B cell (primary cell): ENCODE data around the gene CLRN2. TPM values are rescaled to one million over a fixed set of nuclear protein-coding genes. Genes with fewer than 3 reads are reported as not detected.

Source experiments
- ATAC-seq: fragments of 200-7000 bp; cut with Tn5 transposase; one replicate; pipeline ENCODE4 v1.10.0; 2021; ENCODE audit warnings: low read depth, mild to moderate bottlenecking, moderate number of reproducible peaks, moderate library complexity
- CTCF ChIA-PET: fragments of 350-600 bp; sonication (Branson Sonifier 250); formaldehyde crosslinking; loops from one replicate; lab custom pipeline; 2021; ENCODE audit warnings: antibody characterized with exemption, inconsistent platforms; lab: Charles Lee
- POLR2A ChIA-PET: fragments of 350-600 bp; sonication (Branson Sonifier 250); formaldehyde crosslinking; loops from one replicate; lab custom pipeline; 2021; ENCODE audit warnings: antibody characterized with exemption; lab: Charles Lee
- DNase-seq: peaks from one replicate; pipeline ENCODE4 v3.0.0; 2013
- H2AFZ ChIP-seq: 2 replicates; pipeline ENCODE4 v1.6.1; 2012; ENCODE audit warnings: mild to moderate bottlenecking, low read depth, low read length; ENCODE audit not compliant: insufficient read depth, poor library complexity, severe bottlenecking
- H3K27ac ChIP-seq, 2 donors: 1 replicate in 1 of 2; 2 replicates in 1 of 2; pipeline ENCODE4 v1.5.1; 2012 to 2013; ENCODE audit warnings: low read length in 2 of 2, mild to moderate bottlenecking in 2 of 2, moderate library complexity in 1 of 2
- H3K27me3 ChIP-seq, 4 experiments: fragments of 200-600 bp in 1 of 4; sonication (generic) in 1 of 4; replicated peaks in 1 of 4; 1 replicate in 2 of 4; 2 replicates in 2 of 4; pipeline versions ENCODE4 v1.6.1 to v1.7.0; 2013 to 2016; ENCODE audit warnings: low read length in 3 of 4, mild to moderate bottlenecking in 2 of 4, mixed read lengths in 1 of 4, moderate library complexity in 1 of 4; ENCODE audit not compliant: insufficient read depth in 4 of 4, control insufficient read depth in 3 of 4; ENCODE audit errors: control extremely low read depth in 1 of 4
- H3K36me3 ChIP-seq, 2 experiments: replicated peaks in 1 of 2; 1 replicate in 1 of 2; 2 replicates in 1 of 2; pipeline versions ENCODE4 v1.6.1 to v1.7.1; 2013; ENCODE audit warnings: low read length in 1 of 2; ENCODE audit not compliant: insufficient read depth in 2 of 2, control insufficient read depth in 1 of 2; ENCODE audit errors: control extremely low read depth in 1 of 2, extremely low read depth in 1 of 2
- H3K4me1 ChIP-seq, 2 donors: fragments of 200-600 bp in 1 of 2; sonication (generic) in 1 of 2; 1 replicate in 1 of 2; 2 replicates in 1 of 2; pipeline versions ENCODE4 v1.5.1 to v1.6.1; 2013 to 2017; ENCODE audit warnings: low read length in 2 of 2; ENCODE audit not compliant: control insufficient read depth in 2 of 2, insufficient read depth in 2 of 2
- H3K4me2 ChIP-seq: replicated peaks from 2 replicates; pipeline ENCODE3; 2012; ENCODE audit warnings: mild to moderate bottlenecking, low read depth, low read length; ENCODE audit not compliant: poor library complexity, severe bottlenecking
- H3K4me3 ChIP-seq, 5 experiments: fragments of 200-600 bp in 1 of 5; sonication (generic) in 1 of 5; 1 replicate in 3 of 5; 2 replicates in 2 of 5; pipeline versions ENCODE4 v1.5.1 to v1.7.0; 2011 to 2016; ENCODE audit warnings: low read length in 4 of 5, mild to moderate bottlenecking in 4 of 5, low read depth in 2 of 5, control low read depth in 1 of 5, moderate library complexity in 1 of 5; ENCODE audit not compliant: insufficient read depth in 1 of 5; ENCODE audit errors: control extremely low read depth in 1 of 5, extremely low read depth in 1 of 5
- H3K79me2 ChIP-seq: fragments of 200-600 bp; sonication (generic); one replicate; pipeline ENCODE4 v1.6.0; 2016; ENCODE audit warnings: low read length; ENCODE audit not compliant: control insufficient read depth, insufficient read depth
- H3K9ac ChIP-seq: fragments of 200-600 bp; sonication (generic); 2 replicates; pipeline ENCODE4 v1.6.1; 2017; ENCODE audit warnings: mild to moderate bottlenecking, low read length, moderate library complexity
- H3K9me3 ChIP-seq, 3 donors: one replicate each; pipeline versions ENCODE4 v1.6.1 to v1.7.1; 2013; ENCODE audit warnings: low read length in 2 of 3; ENCODE audit not compliant: control insufficient read depth in 2 of 3, insufficient read depth in 1 of 3; ENCODE audit errors: control extremely low read depth in 1 of 3
- H4K20me1 ChIP-seq: 2 replicates; pipeline ENCODE4 v1.6.0; 2012; ENCODE audit warnings: mild to moderate bottlenecking, low read length; ENCODE audit not compliant: insufficient read depth, control insufficient read depth, poor library complexity, severe bottlenecking
- H3K27ac Mint-ChIP-seq: one replicate; pipeline ENCODE4 v1.8.0; 2021; ENCODE audit warnings: mixed read lengths
- H3K27me3 Mint-ChIP-seq: one replicate; pipeline ENCODE4 v1.8.0; 2021; ENCODE audit warnings: mixed read lengths
- H3K4me1 Mint-ChIP-seq: one replicate; pipeline ENCODE4 v1.8.0; 2021; ENCODE audit warnings: mixed read lengths
- H3K4me3 Mint-ChIP-seq: one replicate; pipeline ENCODE4 v1.8.0; 2021; ENCODE audit warnings: mixed read lengths
- H3K9me3 Mint-ChIP-seq: one replicate; pipeline ENCODE4 v1.8.0; 2022; ENCODE audit warnings: mixed read lengths; ENCODE audit not compliant: insufficient read depth
- EZH2 ChIP-seq: IDR thresholded peaks from 2 replicates; pipeline ENCODE4 v1.6.1; 2012; ENCODE audit warnings: borderline replicate concordance, low read depth, mild to moderate bottlenecking, moderate library complexity, low read length; ENCODE audit not compliant: insufficient read depth, poor library complexity, severe bottlenecking
- WGBS: methylation state at CpG from one replicate; pipeline ENCODE4 v1.1.5; 2013; ENCODE audit warnings: missing lambda C conversion rate; ENCODE audit not compliant: insufficient coverage; 5-methylcytosine and 5-hydroxymethylcytosine counted together
- intact Hi-C: fragments of 100-400 bp; cut with micrococcal nuclease; formaldehyde crosslinking; loops from one replicate; pipeline ENCODE4 v1.10.0; 2022
- polyA plus RNA-seq: library from polyadenylated mRNA; depleted of rRNA; stranded (reverse); fragments of >200 nt; gene quantifications from 2 replicates; pipeline ENCODE4 v1.2.3, GENCODE V29; 2012
- total RNA-seq, 2 donors: library from RNA; stranded (reverse); fragments of 120-200 nt in 1 of 2; gene quantifications; 1 replicate in 1 of 2; 2 replicates in 1 of 2; pipeline versions ENCODE4 v1.2.3 to v1.2.4, GENCODE V29; 2013 to 2022
- TF ChIP-seq, protein P1 (sequence below): fragments of 200-600 bp; IDR thresholded peaks from one replicate; pipeline ENCODE4 v1.8.0; 2022; ENCODE audit warnings: antibody characterized with exemption, mild to moderate bottlenecking

Gene CLRN2
- total and polyA plus RNA-seq, 2 donors (not counting 1 experiment from before 2014, with no cell fraction given), result not detected

- Histone ChIP-seq H4K20me1 (no peaks in the 10 kb centered on the region), H3K27me3 (no peaks in the 10 kb centered on the region), H3K9me3 (no peaks in the 10 kb centered on the region), H3K4me3 (no peak overlapping the region), H2AFZ (no peak overlapping the region), H3K36me3 (peaks cover 0 to 27% of the 10 kb centered on the region in 2 experiments), H3K27ac (no peak overlapping the region), H3K9ac (no peak overlapping the region), H3K4me2 (no peak overlapping the region), H3K79me2 (no peaks in the 10 kb centered on the region), H3K4me1 (no peaks in the 10 kb centered on the region)
- ChIA-PET POLR2A (no interaction called here), CTCF (no interaction called here)
- Mint-ChIP-seq H3K27ac (no peak overlapping the region), H3K9me3 (no peaks in the 10 kb centered on the region), H3K4me3 (no peak overlapping the region), H3K4me1 (no peaks in the 10 kb centered on the region), H3K27me3 (no peaks in the 10 kb centered on the region)
- WGBS, result 100% methylated on average over 2 of the region's 3 CpGs
- DNase-seq (no peak), ATAC-seq (no peak)
- TF ChIP-seq, protein P1, sequence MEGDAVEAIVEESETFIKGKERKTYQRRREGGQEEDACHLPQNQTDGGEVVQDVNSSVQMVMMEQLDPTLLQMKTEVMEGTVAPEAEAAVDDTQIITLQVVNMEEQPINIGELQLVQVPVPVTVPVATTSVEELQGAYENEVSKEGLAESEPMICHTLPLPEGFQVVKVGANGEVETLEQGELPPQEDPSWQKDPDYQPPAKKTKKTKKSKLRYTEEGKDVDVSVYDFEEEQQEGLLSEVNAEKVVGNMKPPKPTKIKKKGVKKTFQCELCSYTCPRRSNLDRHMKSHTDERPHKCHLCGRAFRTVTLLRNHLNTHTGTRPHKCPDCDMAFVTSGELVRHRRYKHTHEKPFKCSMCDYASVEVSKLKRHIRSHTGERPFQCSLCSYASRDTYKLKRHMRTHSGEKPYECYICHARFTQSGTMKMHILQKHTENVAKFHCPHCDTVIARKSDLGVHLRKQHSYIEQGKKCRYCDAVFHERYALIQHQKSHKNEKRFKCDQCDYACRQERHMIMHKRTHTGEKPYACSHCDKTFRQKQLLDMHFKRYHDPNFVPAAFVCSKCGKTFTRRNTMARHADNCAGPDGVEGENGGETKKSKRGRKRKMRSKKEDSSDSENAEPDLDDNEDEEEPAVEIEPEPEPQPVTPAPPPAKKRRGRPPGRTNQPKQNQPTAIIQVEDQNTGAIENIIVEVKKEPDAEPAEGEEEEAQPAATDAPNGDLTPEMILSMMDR, result no peak
- TF ChIP-seq EZH2, result no peak
- intact Hi-C loops, result no loop called here
Observed at GRCh38 chr4:17491196-17491595, 23.8 kb upstream of the CLRN2 start.

- no peaks in the 10 kb centered on the region for H3K27me3 Mint-ChIP-seq
- H3K27ac ChIP-seq, result no peak overlapping the region
Observed at GRCh38 chr4:17492058-17492741, 22.8 kb upstream of the CLRN2 start.

More at GRCh38 chr4:17492058-17492741, 22.8 kb upstream of the CLRN2 start:
- DNase-seq (no peak), ATAC-seq (no peak)
- no peaks in the 10 kb centered on the region for H3K9me3 ChIP-seq
- H3K4me3 Mint-ChIP-seq, result no peak overlapping the region
- intact Hi-C loops, result no loop called here
- no peaks in the 10 kb centered on the region for H3K4me1 Mint-ChIP-seq
- H3K4me2 ChIP-seq, result no peak overlapping the region
- H3K9ac ChIP-seq, result no peak overlapping the region
- no peaks in the 10 kb centered on the region for H3K9me3 Mint-ChIP-seq
- no peak overlapping the region for H2AFZ ChIP-seq
- H3K27me3 ChIP-seq, result no peaks in the 10 kb centered on the region
- no peak overlapping the region for H3K4me3 ChIP-seq
- H3K36me3 ChIP-seq, result peaks cover 0 to 19% of the 10 kb centered on the region in 2 experiments
- no peaks in the 10 kb centered on the region for H3K79me2 ChIP-seq
- ChIA-PET POLR2A (no interaction called here), CTCF (no interaction called here)
- H4K20me1 ChIP-seq, result no peaks in the 10 kb centered on the region
- H3K4me1 ChIP-seq, result no peaks in the 10 kb centered on the region
- H3K27ac Mint-ChIP-seq, result no peak overlapping the region
- no peak for TF ChIP-seq EZH2
- TF ChIP-seq, protein P1, result no peak
- 96% methylated on average over 13 of the region's 15 CpGs for WGBS
